Left forelimb (tissue), 1 donor: ENCODE measurements around the gene HSD17B2.
"Not testable (repeated sequence)": the region's sequence is repeated elsewhere in the genome, so short reads cannot be mapped to it uniquely, and the experiment has no call there.

ENCODE experiments used
- DNase-seq: peaks from one replicate; pipeline ENCODE4 v3.0.0-alpha.2; 2018; ENCODE audit warnings: low spot score

HSD17B2 gene, protein sequence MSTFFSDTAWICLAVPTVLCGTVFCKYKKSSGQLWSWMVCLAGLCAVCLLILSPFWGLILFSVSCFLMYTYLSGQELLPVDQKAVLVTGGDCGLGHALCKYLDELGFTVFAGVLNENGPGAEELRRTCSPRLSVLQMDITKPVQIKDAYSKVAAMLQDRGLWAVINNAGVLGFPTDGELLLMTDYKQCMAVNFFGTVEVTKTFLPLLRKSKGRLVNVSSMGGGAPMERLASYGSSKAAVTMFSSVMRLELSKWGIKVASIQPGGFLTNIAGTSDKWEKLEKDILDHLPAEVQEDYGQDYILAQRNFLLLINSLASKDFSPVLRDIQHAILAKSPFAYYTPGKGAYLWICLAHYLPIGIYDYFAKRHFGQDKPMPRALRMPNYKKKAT

GRCh38 chr16:82034981-82035612, at the start of gene HSD17B2:
Gene HSD17B2 (plus strand): TSS chr16:82035253. CDS start chr16:82035425, 172 bp downstream.
- no peak for DNase-seq

DNA sequence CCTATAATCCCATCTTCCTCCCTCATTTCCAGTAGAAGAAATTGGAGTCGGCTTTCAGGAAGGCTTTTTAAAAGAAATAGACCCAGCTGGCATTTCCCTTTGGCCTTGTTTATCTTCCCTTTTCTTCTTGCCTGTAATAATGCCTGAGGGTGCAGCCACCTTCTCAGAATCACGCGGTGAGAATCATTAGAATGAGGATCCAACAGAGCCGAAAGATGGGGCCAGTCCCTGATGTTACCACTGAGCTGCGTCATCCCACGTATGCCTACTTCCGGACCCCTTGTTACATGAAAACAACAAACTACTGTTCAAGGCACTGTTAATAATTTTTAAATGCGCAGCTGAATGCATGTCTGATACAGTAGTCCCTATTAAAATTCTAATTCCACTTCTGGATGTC, 47.9 kb upstream of the HSD17B2 start:
- DNase-seq: no peak

GRCh38 chr16:81987706-81988105, 47.3 kb upstream of the HSD17B2 start:
- no peak for DNase-seq

- no peak for DNase-seq
These were observed 42.2 kb upstream of the HSD17B2 start for GRCh38 chr16:81992859-81993258.

GRCh38 chr16:81994485-81994884, 40.6 kb upstream of the HSD17B2 start:
- DNase-seq: no peak

DNA sequence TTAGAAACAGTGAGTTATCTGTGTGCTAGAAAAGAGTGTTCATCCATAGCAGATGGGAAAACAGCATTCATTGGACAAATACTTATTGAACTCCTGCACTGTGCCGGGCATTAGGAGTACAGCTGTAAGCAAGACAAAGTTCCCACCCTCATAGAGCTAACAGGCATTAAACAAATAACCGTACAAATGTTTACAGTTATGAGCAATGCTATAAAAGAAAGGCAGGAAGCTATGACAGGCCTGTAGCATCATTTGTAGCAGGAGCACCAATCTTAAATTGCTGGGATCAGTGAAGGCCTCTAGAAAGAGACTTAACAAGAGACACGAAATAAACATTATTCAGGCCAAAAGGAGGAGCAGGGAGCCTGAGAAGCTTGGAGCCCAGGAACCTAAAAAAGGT, 39.4 kb upstream of the HSD17B2 start:
- DNase-seq: no peak

- DNase-seq: no peak
These were observed 38.2 kb upstream of the HSD17B2 start for GRCh38 chr16:81996664-81997509.

GRCh38 chr16:81997738-81998137, 37.3 kb upstream of the HSD17B2 start:
- no peak for DNase-seq

DNA sequence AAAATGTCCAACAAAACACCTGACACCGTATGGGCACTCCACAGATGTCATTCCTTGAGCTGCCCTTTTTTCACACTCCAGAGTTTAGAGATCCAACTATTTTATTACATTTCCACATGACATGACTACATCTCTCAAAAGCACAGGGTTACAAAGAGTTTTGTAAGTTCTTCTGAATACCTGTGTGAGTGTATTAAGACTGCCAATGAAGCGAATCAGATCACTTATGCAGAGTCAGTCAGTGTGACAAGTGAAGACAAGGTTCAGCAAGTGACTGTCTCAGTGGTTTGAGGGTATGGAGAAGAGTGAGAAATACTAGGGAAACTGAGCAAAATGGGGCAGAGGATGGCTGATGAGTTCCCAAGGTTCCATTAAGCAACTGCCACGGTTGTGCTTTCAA, 32.2 kb upstream of the HSD17B2 start:
- DNase-seq: no peak

- no peak for DNase-seq
These were observed 30.5 kb upstream of the HSD17B2 start for GRCh38 chr16:82004601-82005000.

- DNase-seq: no peak
These were observed 29.8 kb upstream of the HSD17B2 start for GRCh38 chr16:82005027-82005830.

GRCh38 chr16:82006036-82006435, 29.0 kb upstream of the HSD17B2 start:
- DNase-seq: no peak

DNA sequence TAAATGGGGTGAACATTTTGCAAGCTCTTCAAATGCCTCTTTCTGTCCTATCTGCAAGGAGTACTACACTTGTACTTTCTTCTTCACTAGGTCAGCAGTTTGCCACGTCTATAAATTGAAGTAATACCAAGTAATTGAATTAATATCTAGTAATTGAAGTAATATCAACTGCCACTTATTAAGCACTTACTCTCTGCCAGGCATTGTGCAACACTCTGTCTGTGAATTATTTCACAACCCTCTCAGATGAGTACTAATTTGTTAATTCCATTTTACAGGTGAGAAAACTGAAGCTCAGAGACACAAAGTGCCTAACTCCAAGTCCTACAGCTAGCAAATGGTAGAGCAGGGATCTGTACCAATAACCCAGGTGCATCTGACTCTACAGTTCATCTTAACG, 27.9 kb upstream of the HSD17B2 start:
- no peak for DNase-seq

GRCh38 chr16:82008957-82009592, 26.0 kb upstream of the HSD17B2 start:
- DNase-seq: no peak

DNA sequence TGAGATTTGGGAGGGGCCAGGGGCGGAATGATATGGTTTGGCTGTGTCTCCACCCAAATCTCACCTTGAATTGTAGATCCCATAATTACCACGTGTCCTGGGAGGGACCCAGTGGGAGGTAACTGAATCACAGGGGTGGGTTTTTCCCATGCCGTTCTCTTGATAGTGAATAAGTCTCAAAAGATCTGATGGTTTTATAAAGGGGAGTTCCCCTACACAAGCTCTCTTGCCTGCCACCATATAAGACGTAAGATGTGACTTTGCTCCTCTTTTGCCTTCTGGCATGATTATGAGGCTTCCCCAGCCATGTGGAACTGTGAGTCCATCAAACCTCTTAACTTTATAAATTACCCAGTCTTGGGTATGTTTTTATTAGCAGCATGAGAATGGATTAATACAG, 25.3 kb upstream of the HSD17B2 start:
- DNase-seq: not testable (repeated sequence)

DNA sequence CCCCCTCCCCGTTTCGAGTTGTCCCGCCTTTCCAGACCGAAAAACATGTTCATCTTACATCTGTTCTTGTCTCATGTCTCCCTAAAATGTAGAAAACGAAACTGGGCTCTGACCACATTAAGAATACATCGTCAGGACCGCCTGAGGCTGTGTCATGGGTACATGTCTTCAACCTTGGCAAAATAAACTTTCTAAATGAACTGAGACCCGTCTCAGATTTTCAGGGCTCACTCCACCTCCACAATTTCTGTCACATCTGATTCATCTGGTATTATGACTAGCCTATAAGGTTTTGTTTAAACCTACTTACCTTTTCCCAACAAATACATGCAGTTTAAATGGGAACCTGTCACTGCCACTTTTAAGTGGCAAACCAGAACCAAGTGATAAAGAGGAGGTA, 24.4 kb upstream of the HSD17B2 start:
- no peak for DNase-seq

DNA sequence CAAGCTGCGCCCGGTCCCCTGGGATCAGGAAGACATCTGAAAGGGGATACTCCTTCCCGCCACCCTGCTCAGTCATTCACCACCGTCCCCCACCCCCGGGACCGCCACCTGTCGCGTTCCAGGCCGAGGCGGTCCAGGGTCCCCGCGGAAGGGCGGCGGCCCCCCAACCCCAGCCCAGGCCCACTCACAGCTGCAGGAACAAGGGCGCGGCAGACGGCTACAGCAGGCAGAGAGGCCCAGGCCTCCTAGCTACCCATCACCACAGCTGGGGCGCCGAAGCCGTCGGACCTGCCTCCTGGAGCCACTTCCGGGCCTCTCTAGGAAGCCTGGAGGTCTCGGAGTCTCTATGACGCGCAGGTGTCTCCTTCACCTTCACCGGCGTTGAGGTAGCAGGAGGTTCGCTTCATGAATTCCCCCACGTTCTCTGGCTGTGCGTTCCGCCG, 23.8 kb upstream of the HSD17B2 start, which contains the start of gene SDR42E1:
TSS of gene SDR42E1 (minus strand) at position 272 of the 443 bp plus-strand sequence. CDS start 10,612 bp downstream, outside the sequence.
- DNase-seq: no peak

- DNase-seq: no peak
These were observed 21.9 kb upstream of the HSD17B2 start for GRCh38 chr16:82013139-82013538.

DNA sequence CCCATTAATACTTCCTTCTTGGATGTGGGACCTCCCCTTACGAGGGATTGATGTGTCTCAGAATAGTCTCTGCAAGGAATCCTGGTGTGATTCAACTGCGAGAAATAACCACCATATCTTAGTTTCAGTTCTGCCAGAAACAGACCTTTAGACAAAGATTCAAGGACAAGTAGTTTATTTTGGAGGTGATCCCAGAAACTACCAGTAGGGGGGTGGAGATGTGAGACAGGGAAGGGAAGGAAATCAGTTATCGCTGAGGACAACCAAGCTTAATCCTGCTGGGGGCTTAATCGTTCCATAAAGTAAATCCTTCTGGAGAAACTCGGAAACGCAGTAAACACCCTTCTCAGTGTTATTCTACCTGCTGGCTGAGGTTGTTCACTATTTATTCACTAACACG, 18.8 kb upstream of the HSD17B2 start:
- DNase-seq: no peak

DNA sequence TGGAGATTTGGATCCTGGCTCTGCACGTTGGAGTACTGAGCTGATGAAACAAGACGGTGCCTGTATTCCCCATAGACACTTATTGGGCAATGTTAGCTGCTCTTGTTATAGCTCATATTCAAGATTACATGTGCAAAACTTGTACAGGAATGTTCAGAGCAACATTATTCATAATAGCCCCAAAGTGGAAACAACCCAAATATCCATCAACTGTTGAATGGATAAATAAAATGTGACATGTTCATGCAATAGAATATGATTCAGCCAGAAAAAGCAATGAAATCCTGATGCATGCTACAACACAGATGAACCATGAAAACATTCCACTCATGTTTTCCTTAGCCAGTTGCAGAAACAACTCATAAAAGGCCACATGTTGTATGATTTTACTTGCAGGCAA, 18.1 kb upstream of the HSD17B2 start:
- no peak for DNase-seq

DNA sequence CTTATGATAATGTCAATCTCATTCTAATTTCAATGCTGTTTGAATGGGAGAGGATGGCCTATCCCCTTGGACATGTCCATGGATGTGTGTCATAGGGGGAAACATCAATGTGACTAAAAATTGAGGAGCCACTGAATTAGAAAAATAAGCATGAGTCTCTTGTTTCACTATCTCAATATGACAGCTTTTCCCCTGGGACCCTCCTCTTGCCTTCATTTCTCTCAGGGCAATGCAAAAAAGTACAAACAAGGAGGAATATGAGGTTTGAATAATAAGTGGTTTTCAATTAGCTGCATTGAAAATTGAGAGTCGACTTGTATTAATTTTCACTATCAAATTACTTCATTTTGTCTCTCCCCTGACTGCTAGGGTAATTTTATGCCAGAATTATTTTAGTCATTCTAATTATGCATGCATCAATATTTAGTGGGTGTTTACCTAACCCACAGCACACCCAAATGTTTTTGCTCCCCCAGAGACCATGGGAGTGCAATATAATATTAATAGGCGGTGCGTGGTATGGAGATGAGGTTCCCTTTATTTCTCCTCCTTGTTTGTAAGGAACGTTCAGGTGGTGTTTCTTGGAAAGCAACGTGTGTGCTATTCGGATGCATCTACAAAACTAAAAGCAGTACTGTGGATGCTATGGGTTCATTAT, 17.0 kb upstream of the HSD17B2 start:
- no peak for DNase-seq
